Body of pancreas (tissue), 4 donors: ENCODE results near the gene SECTM1.

Experiments used
- POLR2A ChIP-seq, 3 donors: fragments of 450-650 bp; IDR thresholded peaks; one replicate each; pipeline ENCODE4 v1.6.1; 2016; ENCODE audit warnings: antibody characterized with exemption in 3 of 3, mild to moderate bottlenecking in 2 of 3
- TF ChIP-seq, protein P1 (sequence below), 7 experiments: fragments of 450-650 bp in 4 of 7; fragments of 200-600 bp in 3 of 7; sonication (generic) in 3 of 7; IDR thresholded peaks; one replicate each; pipeline ENCODE4 v1.5.1; 2016 to 2019; ENCODE audit warnings: antibody characterized with exemption in 7 of 7

- TF ChIP-seq, protein P1, sequence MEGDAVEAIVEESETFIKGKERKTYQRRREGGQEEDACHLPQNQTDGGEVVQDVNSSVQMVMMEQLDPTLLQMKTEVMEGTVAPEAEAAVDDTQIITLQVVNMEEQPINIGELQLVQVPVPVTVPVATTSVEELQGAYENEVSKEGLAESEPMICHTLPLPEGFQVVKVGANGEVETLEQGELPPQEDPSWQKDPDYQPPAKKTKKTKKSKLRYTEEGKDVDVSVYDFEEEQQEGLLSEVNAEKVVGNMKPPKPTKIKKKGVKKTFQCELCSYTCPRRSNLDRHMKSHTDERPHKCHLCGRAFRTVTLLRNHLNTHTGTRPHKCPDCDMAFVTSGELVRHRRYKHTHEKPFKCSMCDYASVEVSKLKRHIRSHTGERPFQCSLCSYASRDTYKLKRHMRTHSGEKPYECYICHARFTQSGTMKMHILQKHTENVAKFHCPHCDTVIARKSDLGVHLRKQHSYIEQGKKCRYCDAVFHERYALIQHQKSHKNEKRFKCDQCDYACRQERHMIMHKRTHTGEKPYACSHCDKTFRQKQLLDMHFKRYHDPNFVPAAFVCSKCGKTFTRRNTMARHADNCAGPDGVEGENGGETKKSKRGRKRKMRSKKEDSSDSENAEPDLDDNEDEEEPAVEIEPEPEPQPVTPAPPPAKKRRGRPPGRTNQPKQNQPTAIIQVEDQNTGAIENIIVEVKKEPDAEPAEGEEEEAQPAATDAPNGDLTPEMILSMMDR (IDR thresholded peaks at IDR 0.05) = no peak
- TF ChIP-seq POLR2A (IDR thresholded peaks at IDR 0.05) = no peak
These were observed 62.2 kb downstream of the SECTM1 start for GRCh38 chr17:82271401-82271800.
